NCI-H2029 (cell line): ENCODE measurements around the gene STRBP.
A peak's percentile ranks its signal among the peaks of the same experiment; 100 is the strongest.
"Not testable (repeated sequence)": the region's sequence is repeated elsewhere in the genome, so short reads cannot be mapped to it uniquely, and the experiment has no call there.

Source experiments
- DNase-seq: peaks from one replicate; lab custom pipeline; 2025; lab: John Stamatoyannopoulos, UW

The STRBP gene

GRCh38 chr9:123191680-123192079 is 76.7 kb downstream of the STRBP start:
- no peak for DNase-seq

GRCh38 chr9:123191260-123191659 is 77.1 kb downstream of the STRBP start:
- no peak for DNase-seq

GRCh38 chr9:123187131-123187530 is 81.3 kb downstream of the STRBP start:
- no peak for DNase-seq

GRCh38 chr9:123186029-123186428 is 82.4 kb downstream of the STRBP start:
- not testable (repeated sequence) for DNase-seq

GRCh38 chr9:123176949-123177348 is 91.4 kb downstream of the STRBP start:
- DNase-seq = no peak

GRCh38 chr9:123175854-123176629 is 92.3 kb downstream of the STRBP start:
- DNase-seq = no peak

- no peak for DNase-seq
Measured at GRCh38 chr9:123174887-123175518, 93.4 kb downstream of the STRBP start.

GRCh38 chr9:123174079-123174478 is 94.3 kb downstream of the STRBP start:
- no peak for DNase-seq

- no peak for DNase-seq
Measured at GRCh38 chr9:123169926-123170325, 98.5 kb downstream of the STRBP start.

GRCh38 chr9:123168586-123168985 is 99.8 kb downstream of the STRBP start:
- no peak for DNase-seq

- no peak for DNase-seq
Measured at GRCh38 chr9:123167474-123167873, 100.9 kb downstream of the STRBP start.

- no peak for DNase-seq
Measured at GRCh38 chr9:123165813-123166212, 102.6 kb downstream of the STRBP start.

- DNase-seq = no peak
Measured at GRCh38 chr9:123164285-123164684, 104.1 kb downstream of the STRBP start.

- DNase-seq = no peak
Measured at GRCh38 chr9:123162791-123163345, 105.5 kb downstream of the STRBP start.

GRCh38 chr9:123162360-123162759 is 106.0 kb downstream of the STRBP start:
- DNase-seq = peak; percentile 21

- no peak for DNase-seq
Measured at GRCh38 chr9:123157221-123157620, 111.2 kb downstream of the STRBP start.

GRCh38 chr9:123150708-123151503 is 117.5 kb downstream of the STRBP start:
- DNase-seq = no peak

- no peak for DNase-seq
Measured at GRCh38 chr9:123149067-123149466, 119.3 kb downstream of the STRBP start.

GRCh38 chr9:123138163-123138562 is 130.2 kb downstream of the STRBP start:
- no peak for DNase-seq

GRCh38 chr9:123135430-123135829 is 133.0 kb downstream of the STRBP start:
- no peak for DNase-seq

- DNase-seq = no peak
Measured at GRCh38 chr9:123132696-123133095, 135.7 kb downstream of the STRBP start.

- DNase-seq = no peak
Measured at GRCh38 chr9:123131993-123132392, 136.4 kb downstream of the STRBP start.

GRCh38 chr9:123131258-123131657 is 137.1 kb downstream of the STRBP start:
- DNase-seq = no peak
